ENCODE data around the gene ELMOD3. TPM values are rescaled to one million over a fixed set of nuclear protein-coding genes. Genes with fewer than 3 reads are reported as not detected.
A peak's percentile ranks its signal among the peaks of the same experiment; 100 is the strongest.

The ELMOD3 gene
- total and polyA plus RNA-seq, 2 of the 8 experiments (the other 6 are each of a cell fraction or from before 2014, with no cell fraction given): 8.5 to 10.2 TPM

DNA sequence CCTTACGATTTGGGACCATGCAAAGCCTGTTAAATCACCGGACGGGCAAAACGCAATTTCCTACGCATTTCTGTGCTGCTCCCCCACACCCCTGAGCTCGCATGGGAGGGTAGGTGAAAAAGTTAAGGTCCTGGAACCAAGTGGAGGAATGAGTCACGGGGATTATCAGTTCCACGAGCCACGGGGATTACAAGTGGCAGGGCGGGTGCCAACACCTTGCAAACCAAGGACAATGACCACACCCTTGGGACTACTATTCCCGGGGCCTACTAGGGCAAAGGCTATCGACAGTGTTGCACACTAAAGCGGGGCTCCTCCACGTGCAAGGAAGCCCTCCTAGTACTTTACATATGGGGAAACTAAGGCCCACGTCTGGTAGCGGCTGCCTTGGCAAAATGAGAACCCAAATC, 688 bp upstream of the ELMOD3 start:
- DNase-seq (ENCODE audit: low read depth in 1 of 2, low spot score in 2 of 2): no peak
- Histone ChIP-seq H3K14ac (ENCODE audit: insufficient read length) (no peak overlapping the region), H3K36me3 (ENCODE audit: control insufficient read depth in 2 of 4, insufficient read depth in 4 of 4, low read length in 3 of 4) (peaks cover 0 to 15% (median 0%) of the 10 kb centered on the region in 4 experiments; a peak in 2 of 8 replicates), H3K9me3 (ENCODE audit: insufficient read depth in 2 of 2, low read depth in 1 of 2, low read length in 1 of 2) (no peaks in the 10 kb centered on the region), H3K27me3 (replicated peaks in 1 of 4; ENCODE audit: control insufficient read depth in 3 of 4, extremely low read depth in 1 of 4, insufficient read depth in 3 of 4, low read length in 3 of 4) (no peaks in the 10 kb centered on the region), H2BK120ac (replicated peaks; ENCODE audit: low read depth, low read length) (no peak overlapping the region), H2AFZ (ENCODE audit: low read length) (peak overlapping the region; percentile 14; the same call in 1 of the 2 replicates), H3K27ac (ENCODE audit: low read depth, low read length) (no peak overlapping the region), H2BK5ac (ENCODE audit: low read depth, low read length) (no peak overlapping the region), H3K4me1 (replicated peaks in 1 of 4; ENCODE audit: control insufficient read depth in 3 of 4, insufficient read depth in 4 of 4, low read length in 3 of 4) (peaks cover 0 to 3% (median 1%) of the 10 kb centered on the region in 4 experiments; a peak in 2 of 7 replicates), H2BK15ac (ENCODE audit: low read length) (peak overlapping the region; percentile 6; the same call in 1 of the 2 replicates), H4K91ac (replicated peaks; ENCODE audit: insufficient read length, low read length) (peak overlapping the region; percentile 57), H3K4ac (replicated peaks; ENCODE audit: insufficient read length, low read depth, low read length) (no peak overlapping the region), H2AK5ac (ENCODE audit: low read depth, low read length) (no peak overlapping the region), H3K4me3 (ENCODE audit: extremely low read depth in 1 of 4, insufficient read depth in 2 of 4, low read depth in 3 of 4, low read length in 4 of 4) (peak overlapping the region; percentile 75 to 96 (median 90)), H3K23ac (ENCODE audit: insufficient read length) (no peak overlapping the region), H3K9ac (replicated peaks in 1 of 4; ENCODE audit: extremely low read depth in 1 of 4, low read depth in 3 of 4, low read length in 3 of 4) (no peak overlapping the region; a peak in 3 of 7 replicates), H3K56ac (replicated peaks; ENCODE audit: insufficient read length, low read depth, low read length) (no peak overlapping the region), H3K79me1 (ENCODE audit: low read depth, low read length) (no peaks in the 10 kb centered on the region), H2BK20ac (ENCODE audit: low read length) (no peak overlapping the region), H4K20me1 (replicated peaks in 1 of 2; ENCODE audit: control insufficient read depth in 1 of 2, insufficient read depth in 2 of 2, low read length in 2 of 2) (no peaks in the 10 kb centered on the region), H2BK12ac (ENCODE audit: low read depth, low read length) (no peak overlapping the region), H3K18ac (ENCODE audit: extremely low read depth, low read length) (no peak overlapping the region), H4K8ac (ENCODE audit: extremely low read depth, insufficient read depth, low read length) (no peak overlapping the region), H3K79me2 (ENCODE audit: control insufficient read depth in 1 of 2, insufficient read depth in 2 of 2, low read length in 2 of 2) (no peaks in the 10 kb centered on the region), H4K5ac (ENCODE audit: insufficient read length, low read depth, low read length) (no peak overlapping the region), H3K23me2 (ENCODE audit: low read depth, low read length) (peaks cover 8% of the 10 kb centered on the region), H3K4me2 (ENCODE audit: insufficient read depth in 1 of 2, low read depth in 2 of 2, low read length in 2 of 2) (peak overlapping the region; percentile 85 to 96)
- TF ChIP-seq CHD1 (IDR thresholded peaks at IDR 0.05; ENCODE audit: low read depth, low read length) (no peak), RXRA (IDR thresholded peaks at IDR 0.05; ENCODE audit: insufficient read depth, low read depth, low read length) (no peak), SIRT6 (IDR thresholded peaks at IDR 0.05; ENCODE audit: low read length) (no peak), POLR2AphosphoS5 (IDR thresholded peaks at IDR 0.05; ENCODE audit: low read depth, low read length) (no peak), FOSL1 (IDR thresholded peaks at IDR 0.05; ENCODE audit: insufficient read depth, low read depth, low read length) (no peak), RAD21 (IDR thresholded peaks at IDR 0.05 in 1 of 2, conservative IDR thresholded peaks at IDR 0.05 in 1 of 2; ENCODE audit: low read depth in 2 of 2, low read length in 2 of 2) (no peak), TBP (IDR thresholded peaks at IDR 0.05; ENCODE audit: low read depth, low read length) (no peak), HDAC6 (IDR thresholded peaks at IDR 0.05; ENCODE audit: low read depth, low read length) (no peak), MAFK (IDR thresholded peaks at IDR 0.05; ENCODE audit: low read depth, low read length) (no peak), RFX5 (IDR thresholded peaks at IDR 0.05; ENCODE audit: borderline replicate concordance, low read depth, low read length) (no peak), ZNF274 (IDR thresholded peaks at IDR 0.05; ENCODE audit: borderline replicate concordance, extremely low read depth, low read length) (no peak)
- TF ChIP-seq, protein P1, sequence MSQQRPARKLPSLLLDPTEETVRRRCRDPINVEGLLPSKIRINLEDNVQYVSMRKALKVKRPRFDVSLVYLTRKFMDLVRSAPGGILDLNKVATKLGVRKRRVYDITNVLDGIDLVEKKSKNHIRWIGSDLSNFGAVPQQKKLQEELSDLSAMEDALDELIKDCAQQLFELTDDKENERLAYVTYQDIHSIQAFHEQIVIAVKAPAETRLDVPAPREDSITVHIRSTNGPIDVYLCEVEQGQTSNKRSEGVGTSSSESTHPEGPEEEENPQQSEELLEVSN (IDR thresholded peaks at IDR 0.05): no peak
- ChIA-PET CTCF (ENCODE audit: partially characterized antibody) (interaction anchor here (1.0 to 2.2 kb wide), 4 partner anchors 9 to 197 kb away, joined by 3 to 7 read pairs (median 4); no protein-coding TSS in a partner anchor), POLR2A (ENCODE audit: partially characterized antibody) (interaction anchor here (1.0 to 4.5 kb wide), 17 partner anchors 8 to 199 kb away, joined by 3 to 23 read pairs (median 5); partner anchors contain the start of genes MAT2A and TGOLN2)
- 70% methylated on average over 16 of the region's 16 CpGs; no CpG with 5 or more reads in 1 of the 2 experiments for WGBS, 2 experiments (ENCODE audit: extremely low coverage in 1 of 2, insufficient coverage in 1 of 2, insufficient read length in 1 of 2, insufficient replicate concordance in 2 of 2, low coverage in 1 of 2, low lambda C conversion rate in 2 of 2, missing lambda C conversion rate in 1 of 2)
- FAIRE-seq: no peak

Measured in H1 (cell line).